HG02678 (cell line): ENCODE results near the gene LECT2.

Experiments used
- ATAC-seq: cut with Tn5 transposase; IDR thresholded peaks from one replicate; pipeline ENCODE4 v1.9.1; 2021; ENCODE audit warnings: mild to moderate bottlenecking, moderate library complexity; ENCODE audit not compliant: unreplicated experiment

The LECT2 gene

GRCh38 chr5:135954899-135955298, at the start of gene LECT2:
LECT2 (minus strand) TSS chr5:135954983; CDS start chr5:135954833, 150 bp downstream.
- no peak for ATAC-seq

- no peak for ATAC-seq
These were observed 49.7 kb upstream of the LECT2 start for GRCh38 chr5:136004436-136004835.

- no peak for ATAC-seq
These were observed 46.7 kb upstream of the LECT2 start for GRCh38 chr5:136001466-136001981.

GRCh38 chr5:136000932-136001331, 46.1 kb upstream of the LECT2 start:
- no peak for ATAC-seq

- ATAC-seq: no peak
These were observed 45.4 kb upstream of the LECT2 start for GRCh38 chr5:136000147-136000546.

- no peak for ATAC-seq
These were observed 44.8 kb upstream of the LECT2 start for GRCh38 chr5:135999406-136000139.

- ATAC-seq: no peak
These were observed 44.1 kb upstream of the LECT2 start for GRCh38 chr5:135998889-135999288.

- no peak for ATAC-seq
These were observed 43.0 kb upstream of the LECT2 start for GRCh38 chr5:135997673-135998335.

GRCh38 chr5:135996611-135997010, 41.8 kb upstream of the LECT2 start:
- ATAC-seq: no peak

- no peak for ATAC-seq
These were observed 41.2 kb upstream of the LECT2 start for GRCh38 chr5:135995976-135996375.

- no peak for ATAC-seq
These were observed 39.3 kb upstream of the LECT2 start for GRCh38 chr5:135993880-135994636.

GRCh38 chr5:135993335-135993879, 38.6 kb upstream of the LECT2 start:
- ATAC-seq: no peak

- ATAC-seq: no peak
These were observed 36.6 kb upstream of the LECT2 start for GRCh38 chr5:135991429-135991828.

- ATAC-seq: no peak
These were observed 35.9 kb upstream of the LECT2 start for GRCh38 chr5:135990528-135991255.

- ATAC-seq: no peak
These were observed 34.9 kb upstream of the LECT2 start for GRCh38 chr5:135989686-135990085.

GRCh38 chr5:135988546-135988945, 33.8 kb upstream of the LECT2 start:
- ATAC-seq: no peak

GRCh38 chr5:135986891-135987401, 32.2 kb upstream of the LECT2 start:
- ATAC-seq: no peak

- ATAC-seq: no peak
These were observed 31.6 kb upstream of the LECT2 start for GRCh38 chr5:135986401-135986800.

- ATAC-seq: no peak
These were observed 31.2 kb upstream of the LECT2 start for GRCh38 chr5:135985951-135986350.

- no peak for ATAC-seq
These were observed 25.8 kb upstream of the LECT2 start for GRCh38 chr5:135980620-135981019.
